HG03066 (cell line): ENCODE measurements around the gene SERPINB11.
"Not testable (repeated sequence)": the region's sequence is repeated elsewhere in the genome, so short reads cannot be mapped to it uniquely, and the experiment has no call there.

Source experiments
- ATAC-seq: cut with Tn5 transposase; IDR thresholded peaks from one replicate; pipeline ENCODE4 v1.9.1; 2021; ENCODE audit warnings: low read depth; ENCODE audit not compliant: unreplicated experiment

Gene SERPINB11

GRCh38 chr18:63725682-63726480 is 23.1 kb downstream of the SERPINB11 start:
- no peak for ATAC-seq

GRCh38 chr18:63730773-63731172 is 28.0 kb downstream of the SERPINB11 start:
- ATAC-seq, result no peak

- no peak for ATAC-seq
Measured at GRCh38 chr18:63731215-63731614, 28.5 kb downstream of the SERPINB11 start.

- no peak for ATAC-seq
Measured at GRCh38 chr18:63736876-63737275, 34.1 kb downstream of the SERPINB11 start.

- no peak for ATAC-seq
Measured at GRCh38 chr18:63741769-63742168, 39.0 kb downstream of the SERPINB11 start.

- no peak for ATAC-seq
Measured at GRCh38 chr18:63747006-63747405, 44.2 kb downstream of the SERPINB11 start.

- ATAC-seq, result no peak
Measured at GRCh38 chr18:63749489-63749888, 46.7 kb downstream of the SERPINB11 start.

- ATAC-seq, result no peak
Measured at GRCh38 chr18:63752636-63753035, 49.9 kb downstream of the SERPINB11 start.

- ATAC-seq, result no peak
Measured at GRCh38 chr18:63753676-63754075, 50.9 kb downstream of the SERPINB11 start.

- ATAC-seq, result no peak
Measured at GRCh38 chr18:63757541-63757940, 54.8 kb downstream of the SERPINB11 start.

GRCh38 chr18:63758615-63759240 is 56.0 kb downstream of the SERPINB11 start:
- no peak for ATAC-seq

- not testable (repeated sequence) for ATAC-seq
Measured at GRCh38 chr18:63759786-63760185, 57.0 kb downstream of the SERPINB11 start.

GRCh38 chr18:63762518-63762917 is 59.8 kb downstream of the SERPINB11 start:
- no peak for ATAC-seq

- no peak for ATAC-seq
Measured at GRCh38 chr18:63763831-63764600, 61.3 kb downstream of the SERPINB11 start.

GRCh38 chr18:63765837-63766236 is 63.1 kb downstream of the SERPINB11 start:
- ATAC-seq, result no peak
